Ishikawa (cell line): ENCODE measurements around the gene MIEF2.

ENCODE experiments used
- CEBPB ChIP-seq: IDR thresholded peaks from 2 replicates; pipeline ENCODE4 v1.6.1; 2012
- CREB1 ChIP-seq: IDR thresholded peaks from 2 replicates; pipeline ENCODE4 v1.6.1; 2012; ENCODE audit warnings: low read depth
- EP300 ChIP-seq: IDR thresholded peaks from 2 replicates; pipeline ENCODE4 v1.6.1; 2012; ENCODE audit warnings: borderline replicate concordance
- FOXM1 ChIP-seq: IDR thresholded peaks from 2 replicates; pipeline ENCODE4 v1.6.1; 2012; ENCODE audit warnings: low read depth, borderline replicate concordance
- NFIC ChIP-seq: IDR thresholded peaks from 2 replicates; pipeline ENCODE4 v1.6.1; 2012
- RAD21 ChIP-seq: IDR thresholded peaks from 2 replicates; pipeline ENCODE4 v1.6.1; 2012; ENCODE audit warnings: low read depth
- TAF1 ChIP-seq: IDR thresholded peaks from 2 replicates; pipeline ENCODE4 v1.6.1; 2012; ENCODE audit warnings: low read depth, mild to moderate bottlenecking
- TEAD4 ChIP-seq: IDR thresholded peaks from 2 replicates; pipeline ENCODE4 v1.6.1; 2012
- YY1 ChIP-seq: IDR thresholded peaks from 2 replicates; pipeline ENCODE4 v1.6.1; 2012; ENCODE audit warnings: low read depth
- ZBTB7A ChIP-seq: IDR thresholded peaks from 2 replicates; pipeline ENCODE4 v1.6.1; 2012; ENCODE audit warnings: low read depth
- TF ChIP-seq, protein P1 (sequence below): IDR thresholded peaks from 2 replicates; pipeline ENCODE4 v1.6.1; 2012
- TF ChIP-seq, protein P2 (sequence below): IDR thresholded peaks from 2 replicates; pipeline ENCODE4 v1.6.1; 2012; ENCODE audit warnings: low read depth, mild to moderate bottlenecking
- TF ChIP-seq, protein P3 (sequence below): IDR thresholded peaks from 2 replicates; pipeline ENCODE4 v1.6.1; 2012

DNA sequence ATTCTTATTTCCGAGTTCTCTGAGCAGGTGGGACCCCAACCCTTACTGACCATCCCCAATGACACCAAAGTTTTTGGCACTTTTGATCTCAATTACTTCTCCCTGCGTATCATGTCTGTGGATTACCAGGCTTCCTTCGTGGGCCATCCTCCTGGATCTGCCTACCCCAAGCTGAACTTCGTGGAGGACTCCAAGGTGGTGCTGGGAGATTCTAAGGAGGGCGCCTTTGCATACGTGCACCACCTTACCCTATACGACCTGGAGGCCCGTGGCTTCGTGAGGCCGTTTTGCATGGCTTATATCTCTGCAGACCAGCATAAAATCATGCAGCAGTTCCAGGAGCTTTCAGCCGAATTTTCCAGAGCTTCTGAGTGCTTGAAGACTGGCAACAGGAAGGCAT lies 55.5 kb downstream of the MIEF2 start:
- TF ChIP-seq CREB1 (no peak), EP300 (no peak), RAD21 (no peak), YY1 (no peak), TAF1 (no peak), FOXM1 (no peak), NFIC (no peak), ZBTB7A (no peak), CEBPB (no peak), TEAD4 (no peak)
- TF ChIP-seq, protein P1, sequence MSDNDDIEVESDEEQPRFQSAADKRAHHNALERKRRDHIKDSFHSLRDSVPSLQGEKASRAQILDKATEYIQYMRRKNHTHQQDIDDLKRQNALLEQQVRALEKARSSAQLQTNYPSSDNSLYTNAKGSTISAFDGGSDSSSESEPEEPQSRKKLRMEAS = no peak
- TF ChIP-seq, protein P2, sequence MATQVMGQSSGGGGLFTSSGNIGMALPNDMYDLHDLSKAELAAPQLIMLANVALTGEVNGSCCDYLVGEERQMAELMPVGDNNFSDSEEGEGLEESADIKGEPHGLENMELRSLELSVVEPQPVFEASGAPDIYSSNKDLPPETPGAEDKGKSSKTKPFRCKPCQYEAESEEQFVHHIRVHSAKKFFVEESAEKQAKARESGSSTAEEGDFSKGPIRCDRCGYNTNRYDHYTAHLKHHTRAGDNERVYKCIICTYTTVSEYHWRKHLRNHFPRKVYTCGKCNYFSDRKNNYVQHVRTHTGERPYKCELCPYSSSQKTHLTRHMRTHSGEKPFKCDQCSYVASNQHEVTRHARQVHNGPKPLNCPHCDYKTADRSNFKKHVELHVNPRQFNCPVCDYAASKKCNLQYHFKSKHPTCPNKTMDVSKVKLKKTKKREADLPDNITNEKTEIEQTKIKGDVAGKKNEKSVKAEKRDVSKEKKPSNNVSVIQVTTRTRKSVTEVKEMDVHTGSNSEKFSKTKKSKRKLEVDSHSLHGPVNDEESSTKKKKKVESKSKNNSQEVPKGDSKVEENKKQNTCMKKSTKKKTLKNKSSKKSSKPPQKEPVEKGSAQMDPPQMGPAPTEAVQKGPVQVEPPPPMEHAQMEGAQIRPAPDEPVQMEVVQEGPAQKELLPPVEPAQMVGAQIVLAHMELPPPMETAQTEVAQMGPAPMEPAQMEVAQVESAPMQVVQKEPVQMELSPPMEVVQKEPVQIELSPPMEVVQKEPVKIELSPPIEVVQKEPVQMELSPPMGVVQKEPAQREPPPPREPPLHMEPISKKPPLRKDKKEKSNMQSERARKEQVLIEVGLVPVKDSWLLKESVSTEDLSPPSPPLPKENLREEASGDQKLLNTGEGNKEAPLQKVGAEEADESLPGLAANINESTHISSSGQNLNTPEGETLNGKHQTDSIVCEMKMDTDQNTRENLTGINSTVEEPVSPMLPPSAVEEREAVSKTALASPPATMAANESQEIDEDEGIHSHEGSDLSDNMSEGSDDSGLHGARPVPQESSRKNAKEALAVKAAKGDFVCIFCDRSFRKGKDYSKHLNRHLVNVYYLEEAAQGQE = no peak
- TF ChIP-seq, protein P3, sequence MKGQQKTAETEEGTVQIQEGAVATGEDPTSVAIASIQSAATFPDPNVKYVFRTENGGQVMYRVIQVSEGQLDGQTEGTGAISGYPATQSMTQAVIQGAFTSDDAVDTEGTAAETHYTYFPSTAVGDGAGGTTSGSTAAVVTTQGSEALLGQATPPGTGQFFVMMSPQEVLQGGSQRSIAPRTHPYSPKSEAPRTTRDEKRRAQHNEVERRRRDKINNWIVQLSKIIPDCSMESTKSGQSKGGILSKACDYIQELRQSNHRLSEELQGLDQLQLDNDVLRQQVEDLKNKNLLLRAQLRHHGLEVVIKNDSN = no peak
